GM06990 (cell line): ENCODE data around the gene RNF43.

Experiments used
- DNase-seq: peaks from one replicate; pipeline ENCODE4 v3.0.0-alpha.2; 2011; ENCODE audit not compliant: insufficient read length; ENCODE audit errors: extremely low read depth
- H3K27me3 ChIP-seq: replicated peaks from 2 replicates; pipeline ENCODE4 v1.6.0; 2011; ENCODE audit warnings: low read length; ENCODE audit not compliant: control insufficient read depth, insufficient read depth
- H3K36me3 ChIP-seq: 2 replicates; pipeline ENCODE4 v1.5.1; 2011; ENCODE audit warnings: low read length; ENCODE audit not compliant: control insufficient read depth, insufficient read depth
- H3K4me3 ChIP-seq: replicated peaks from 2 replicates; pipeline ENCODE4 v1.5.1; 2011; ENCODE audit warnings: low read depth, mild to moderate bottlenecking, control low read depth, low read length
- TF ChIP-seq, protein P1 (sequence below): IDR thresholded peaks from 2 replicates; pipeline ENCODE4 v1.5.1; 2011; ENCODE audit warnings: low read length, control low read depth, mild to moderate bottlenecking, inconsistent platforms; ENCODE audit not compliant: insufficient read depth, poor library complexity, severe bottlenecking

Gene RNF43

DNA sequence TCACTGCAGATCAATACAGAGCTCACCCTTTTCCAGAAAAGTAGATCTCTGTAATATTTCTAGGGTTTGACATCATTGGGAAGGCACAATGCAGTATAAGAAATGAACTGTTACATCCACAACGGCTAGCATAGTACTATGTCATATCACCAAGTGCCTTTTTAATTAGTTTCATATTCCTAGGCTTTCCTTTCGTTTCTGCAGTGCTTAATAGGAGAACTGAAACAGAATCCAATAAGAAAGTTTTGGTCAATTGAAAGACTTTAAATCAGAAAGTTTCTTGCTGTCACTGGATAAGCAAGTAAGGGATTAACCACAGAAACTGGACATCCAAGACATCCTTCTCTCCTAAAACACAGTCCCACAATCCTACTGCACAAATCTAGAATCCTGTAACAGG lies 3.5 kb upstream of the RNF43 start:
- DNase-seq = no peak
- Histone ChIP-seq H3K36me3 (no peaks in the 10 kb centered on the region), H3K4me3 (no peak overlapping the region), H3K27me3 (no peaks in the 10 kb centered on the region)
- TF ChIP-seq, protein P1, sequence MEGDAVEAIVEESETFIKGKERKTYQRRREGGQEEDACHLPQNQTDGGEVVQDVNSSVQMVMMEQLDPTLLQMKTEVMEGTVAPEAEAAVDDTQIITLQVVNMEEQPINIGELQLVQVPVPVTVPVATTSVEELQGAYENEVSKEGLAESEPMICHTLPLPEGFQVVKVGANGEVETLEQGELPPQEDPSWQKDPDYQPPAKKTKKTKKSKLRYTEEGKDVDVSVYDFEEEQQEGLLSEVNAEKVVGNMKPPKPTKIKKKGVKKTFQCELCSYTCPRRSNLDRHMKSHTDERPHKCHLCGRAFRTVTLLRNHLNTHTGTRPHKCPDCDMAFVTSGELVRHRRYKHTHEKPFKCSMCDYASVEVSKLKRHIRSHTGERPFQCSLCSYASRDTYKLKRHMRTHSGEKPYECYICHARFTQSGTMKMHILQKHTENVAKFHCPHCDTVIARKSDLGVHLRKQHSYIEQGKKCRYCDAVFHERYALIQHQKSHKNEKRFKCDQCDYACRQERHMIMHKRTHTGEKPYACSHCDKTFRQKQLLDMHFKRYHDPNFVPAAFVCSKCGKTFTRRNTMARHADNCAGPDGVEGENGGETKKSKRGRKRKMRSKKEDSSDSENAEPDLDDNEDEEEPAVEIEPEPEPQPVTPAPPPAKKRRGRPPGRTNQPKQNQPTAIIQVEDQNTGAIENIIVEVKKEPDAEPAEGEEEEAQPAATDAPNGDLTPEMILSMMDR = no peak

DNA sequence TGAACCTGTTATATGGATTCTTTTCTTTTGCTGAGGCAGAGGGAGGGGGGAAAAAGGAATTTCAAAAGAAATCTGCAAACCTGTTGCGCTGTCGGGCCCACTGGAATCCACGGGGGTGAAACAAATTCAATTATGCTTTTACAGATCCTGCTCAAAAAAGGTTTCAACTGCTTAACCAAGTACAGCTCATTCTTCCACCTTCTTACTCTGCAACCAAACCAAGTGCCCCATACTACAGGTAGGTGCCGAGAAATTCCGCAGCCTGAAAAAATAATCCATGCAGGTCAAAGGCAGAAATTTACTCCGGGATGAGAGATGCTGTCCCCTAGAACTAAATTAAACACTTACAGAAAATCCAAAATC lies 416 bp downstream of the RNF43 start:
- H3K27me3 ChIP-seq = no peaks in the 10 kb centered on the region
- H3K4me3 ChIP-seq = no peak overlapping the region
- no peaks in the 10 kb centered on the region for H3K36me3 ChIP-seq
- TF ChIP-seq, protein P1 = no peak
- DNase-seq = no peak

DNA sequence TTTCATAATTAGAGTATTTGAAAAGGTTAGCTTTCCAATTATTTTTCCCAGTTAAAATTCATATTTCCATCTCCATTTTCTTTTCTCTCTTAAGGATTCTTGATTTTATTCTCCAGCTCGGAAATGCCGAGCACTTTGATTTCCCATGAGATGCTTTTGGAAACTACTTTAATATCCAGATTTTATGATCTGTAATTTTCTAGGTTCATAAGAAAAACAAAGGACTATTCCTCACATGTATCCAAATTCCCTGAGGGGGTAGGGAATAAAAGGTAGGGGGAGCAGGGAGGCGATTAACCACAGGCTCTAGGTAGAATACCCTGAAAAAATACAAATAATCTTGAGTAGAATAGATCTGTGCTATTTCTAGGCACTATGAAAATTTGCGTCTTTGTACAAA lies 938 bp downstream of the RNF43 start:
- Histone ChIP-seq H3K4me3 (no peak overlapping the region), H3K27me3 (no peaks in the 10 kb centered on the region), H3K36me3 (no peaks in the 10 kb centered on the region)
- TF ChIP-seq, protein P1 = no peak
- no peak for DNase-seq

DNA sequence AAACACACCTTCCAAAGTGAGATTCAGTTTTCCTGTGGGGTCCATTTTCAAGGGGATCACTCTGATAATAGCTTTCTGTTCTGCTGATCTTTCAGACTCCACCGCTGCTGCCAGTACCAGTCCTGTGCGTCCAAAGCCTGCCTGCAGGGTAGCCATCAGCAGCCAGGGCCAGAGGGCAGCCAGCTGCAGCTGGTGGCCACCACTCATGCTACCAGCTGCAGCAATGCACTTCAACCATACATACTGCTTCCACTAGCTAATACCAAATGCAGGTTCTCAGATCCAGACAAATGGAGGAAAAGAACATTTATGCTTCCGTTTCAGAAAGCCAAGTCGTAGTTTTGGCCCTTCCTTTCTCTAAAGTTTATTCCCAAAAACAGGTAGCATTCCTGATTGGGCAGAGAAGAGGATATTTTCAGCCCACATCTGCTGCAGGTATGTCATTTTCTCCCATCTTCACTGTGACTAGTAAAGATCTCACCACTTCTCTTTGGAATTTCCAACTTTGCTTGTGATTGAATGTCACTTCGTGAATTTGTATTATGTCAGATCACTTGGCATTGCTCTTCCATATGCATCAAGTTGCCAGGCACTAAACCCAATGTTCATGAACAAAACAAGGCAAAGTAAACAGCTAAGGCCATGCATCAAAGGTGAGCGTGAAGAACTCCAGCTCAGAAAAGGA lies 1.8 kb downstream of the RNF43 start:
- Histone ChIP-seq H3K4me3 (no peak overlapping the region), H3K36me3 (no peaks in the 10 kb centered on the region), H3K27me3 (no peaks in the 10 kb centered on the region)
- TF ChIP-seq, protein P1 = no peak
- DNase-seq = no peak

DNA sequence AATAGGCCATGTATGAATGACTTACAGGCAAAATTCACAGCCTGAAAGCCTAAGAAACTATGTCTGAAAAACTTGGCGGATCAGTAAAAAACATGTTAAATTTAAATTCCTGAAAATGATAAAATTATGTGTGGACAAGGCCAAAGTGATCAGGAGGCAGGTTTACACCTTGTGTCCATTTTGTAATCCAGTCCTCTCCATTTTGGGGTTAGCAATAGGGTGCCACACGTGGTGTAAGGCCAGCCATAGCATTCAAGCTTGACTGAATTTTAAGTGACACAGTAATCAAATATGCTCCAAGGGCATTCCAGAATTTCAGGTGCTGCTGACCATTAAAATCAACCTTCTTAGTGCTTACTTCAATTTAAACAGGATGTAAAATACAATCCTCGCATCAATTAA lies 2.7 kb downstream of the RNF43 start:
- H3K36me3 ChIP-seq = no peaks in the 10 kb centered on the region
- TF ChIP-seq, protein P1 = no peak
- no peaks in the 10 kb centered on the region for H3K27me3 ChIP-seq
- H3K4me3 ChIP-seq = no peak overlapping the region
- no peak for DNase-seq

DNA sequence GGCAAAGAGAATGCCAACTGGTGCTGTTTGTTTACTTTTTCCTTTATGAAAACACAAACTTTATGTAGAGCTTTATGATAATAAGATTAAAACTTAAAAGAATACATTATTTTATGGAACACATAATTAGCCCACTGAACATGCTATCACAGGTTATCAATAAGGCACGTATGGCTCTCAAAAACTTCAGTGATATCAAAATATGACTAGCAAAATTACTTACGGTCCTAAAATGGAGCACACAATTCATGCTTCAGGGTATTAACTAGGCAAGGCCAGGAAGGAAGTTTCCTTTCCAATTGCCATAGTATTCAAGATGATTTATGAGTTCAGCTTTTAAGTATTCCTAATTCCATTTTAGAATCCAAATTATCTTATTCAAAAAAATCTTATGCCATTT lies 3.6 kb downstream of the RNF43 start:
- Histone ChIP-seq H3K4me3 (no peak overlapping the region), H3K36me3 (no peaks in the 10 kb centered on the region), H3K27me3 (no peaks in the 10 kb centered on the region)
- TF ChIP-seq, protein P1 = no peak
- no peak for DNase-seq
